ENCODE data around the gene HIRIP3.
A peak's percentile ranks its signal among the peaks of the same experiment; 100 is the strongest.
"Not testable (repeated sequence)": the region's sequence is repeated elsewhere in the genome, so short reads cannot be mapped to it uniquely, and the experiment has no call there.

HIRIP3 gene

DNA sequence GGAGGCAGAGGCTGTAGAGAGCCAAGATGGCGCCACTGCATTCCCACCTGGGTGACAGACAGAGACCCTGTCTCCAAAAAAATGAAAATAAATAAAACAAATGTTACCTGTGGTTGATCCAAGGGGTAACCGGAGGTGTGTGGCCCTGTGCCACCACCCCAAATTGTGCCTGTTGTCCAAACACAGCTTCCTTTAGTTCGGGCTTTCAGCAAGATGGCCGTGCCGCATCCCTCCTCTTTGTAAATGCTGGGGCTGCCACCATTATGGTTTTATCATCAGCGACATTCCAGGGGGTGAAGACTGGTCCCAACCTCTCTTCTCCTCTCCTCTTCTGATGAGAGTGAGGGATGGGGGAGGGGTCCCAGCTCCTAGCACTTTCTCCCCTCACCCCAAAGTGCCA lies 27.5 kb upstream of the HIRIP3 start, which contains the start of gene C16orf92:
Gene C16orf92 (plus strand): TSS at position 312 of the 400 bp plus-strand sequence. CDS start 143 bp downstream, outside the sequence.
- H3K4me1 ChIP-seq (ENCODE audit: control insufficient read depth in 1 of 2, insufficient read depth in 2 of 2, low read length in 2 of 2): peaks cover 0 to 4% of the 10 kb centered on the region in 2 experiments
- no peak within 1 kb of the TSS for H4K91ac ChIP-seq (ENCODE audit: low read depth, low read length)
- no peak within 1 kb of the TSS for H3K4me3 ChIP-seq (ENCODE audit: low read depth, low read length)
- H3K79me2 ChIP-seq (ENCODE audit: control insufficient read depth, insufficient read depth, low read length, poor library complexity): no peaks in the 10 kb centered on the region
- H3K23ac ChIP-seq (ENCODE audit: low read length): no peak within 1 kb of the TSS
- H3K14ac ChIP-seq (ENCODE audit: low read length): no peak within 1 kb of the TSS
- WGBS (ENCODE audit: extremely low coverage, insufficient coverage, insufficient read length): no CpG with 5 or more reads among the region's 6 CpGs
- no peak within 1 kb of the TSS for H2BK120ac ChIP-seq (ENCODE audit: insufficient read depth, low read length, poor library complexity)
- H3K4me2 ChIP-seq (ENCODE audit: low read length): no peak within 1 kb of the TSS
- no peak within 1 kb of the TSS for H4K12ac ChIP-seq (ENCODE audit: low read depth, low read length)
- H3K4ac ChIP-seq (ENCODE audit: low read depth, low read length): no peak within 1 kb of the TSS
- no peak within 1 kb of the TSS for H2BK5ac ChIP-seq (ENCODE audit: low read depth, low read length, poor library complexity)
- H3K36me3 ChIP-seq (ENCODE audit: control insufficient read depth in 1 of 2, insufficient read depth in 2 of 2, low read length in 2 of 2): no peaks in the 10 kb centered on the region
- no peaks in the 10 kb centered on the region for H3K9me3 ChIP-seq (ENCODE audit: insufficient read depth, low read depth, low read length)
- DNase-seq: no peak
- no peak within 1 kb of the TSS for H3K18ac ChIP-seq (ENCODE audit: low read length)
- H3K79me1 ChIP-seq (ENCODE audit: low read length): no peaks in the 10 kb centered on the region
- H3K9ac ChIP-seq (ENCODE audit: low read length): no peak within 1 kb of the TSS
- H4K8ac ChIP-seq (ENCODE audit: low read depth, low read length): no peak within 1 kb of the TSS
- no peaks in the 10 kb centered on the region for H3K27me3 ChIP-seq (ENCODE audit: insufficient read depth, low read length)
- no peak within 1 kb of the TSS for H2BK12ac ChIP-seq (ENCODE audit: low read length)
- no peak within 1 kb of the TSS for H2AFZ ChIP-seq (ENCODE audit: insufficient read depth, low read length, poor library complexity)
- no peak within 1 kb of the TSS for H3K27ac ChIP-seq (ENCODE audit: low read depth, low read length)
- H2AK5ac ChIP-seq (ENCODE audit: low read length): no peak within 1 kb of the TSS

DNA sequence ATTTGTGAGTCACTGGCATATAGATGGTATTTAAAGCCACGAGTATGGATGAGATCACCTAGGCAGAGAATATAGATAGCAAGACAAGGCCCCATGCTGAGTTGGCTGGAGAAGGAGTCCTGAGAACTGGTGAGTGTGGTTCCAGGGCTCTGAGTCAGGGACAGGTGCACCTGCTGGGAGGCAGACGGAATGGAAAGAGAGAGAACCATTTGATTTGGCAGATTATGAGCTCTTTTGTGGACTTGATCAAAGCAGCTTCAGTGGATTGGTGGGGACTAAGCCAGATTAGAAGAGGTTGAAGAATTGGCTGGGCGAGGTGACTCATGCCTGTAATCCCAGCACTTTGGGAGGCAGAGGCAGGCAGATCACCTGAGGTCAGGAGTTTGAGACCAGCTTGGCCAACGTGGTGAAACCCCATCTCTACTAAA lies 23.3 kb upstream of the HIRIP3 start:
- H2BK12ac ChIP-seq (ENCODE audit: low read length): no peak overlapping the region

DNA sequence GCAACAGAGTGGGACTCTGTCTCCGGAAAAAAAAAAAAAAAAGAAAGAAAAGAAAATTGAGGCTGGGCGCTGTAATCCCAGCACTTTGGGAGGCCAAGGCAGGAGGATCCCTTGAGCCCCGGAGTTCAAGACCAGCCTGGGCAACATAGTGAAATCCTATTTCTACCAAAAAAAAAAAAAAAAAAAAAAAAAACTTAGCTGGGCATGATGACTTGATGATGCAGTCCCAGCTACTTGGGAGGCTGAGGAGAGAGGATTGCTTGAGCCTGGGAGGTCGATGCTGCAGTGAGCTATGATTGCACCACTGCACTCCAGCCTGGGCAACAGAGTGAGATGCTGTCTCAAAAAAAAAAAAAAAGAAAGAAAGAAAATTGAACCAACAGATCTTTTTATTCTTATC lies 22.5 kb upstream of the HIRIP3 start:
- not testable (repeated sequence) for H3K79me2 ChIP-seq (ENCODE audit: control insufficient read depth, insufficient read depth, low read length, poor library complexity); H4K8ac ChIP-seq (ENCODE audit: low read depth, low read length); H4K12ac ChIP-seq (ENCODE audit: low read depth, low read length); H2BK5ac ChIP-seq (ENCODE audit: low read depth, low read length, poor library complexity); H3K14ac ChIP-seq (ENCODE audit: low read length); H3K18ac ChIP-seq (ENCODE audit: low read length); H4K91ac ChIP-seq (ENCODE audit: low read depth, low read length); H3K4me1 ChIP-seq (ENCODE audit: control insufficient read depth in 1 of 2, insufficient read depth in 2 of 2, low read length in 2 of 2); H2BK120ac ChIP-seq (ENCODE audit: insufficient read depth, low read length, poor library complexity); H2BK12ac ChIP-seq (ENCODE audit: low read length); H3K9me3 ChIP-seq (ENCODE audit: insufficient read depth, low read depth, low read length); DNase-seq; H3K27me3 ChIP-seq (ENCODE audit: insufficient read depth, low read length); H3K4me2 ChIP-seq (ENCODE audit: low read length); H2AFZ ChIP-seq (ENCODE audit: insufficient read depth, low read length, poor library complexity); H3K79me1 ChIP-seq (ENCODE audit: low read length); H2AK5ac ChIP-seq (ENCODE audit: low read length); H3K4ac ChIP-seq (ENCODE audit: low read depth, low read length); H3K36me3 ChIP-seq (ENCODE audit: control insufficient read depth in 1 of 2, insufficient read depth in 2 of 2, low read length in 2 of 2); H3K4me3 ChIP-seq (ENCODE audit: low read depth, low read length); H3K9ac ChIP-seq (ENCODE audit: low read length); H3K23ac ChIP-seq (ENCODE audit: low read length); H3K27ac ChIP-seq (ENCODE audit: low read depth, low read length)
- no CpG with 5 or more reads among the region's 4 CpGs for WGBS (ENCODE audit: extremely low coverage, insufficient coverage, insufficient read length)

More for the DNA sequence above, 23.3 kb upstream of the HIRIP3 start:
- Histone ChIP-seq H3K4ac (ENCODE audit: low read depth, low read length) (no peak overlapping the region), H2BK5ac (ENCODE audit: low read depth, low read length, poor library complexity) (no peak overlapping the region), H3K4me3 (ENCODE audit: low read depth, low read length) (no peak overlapping the region), H3K9me3 (ENCODE audit: insufficient read depth, low read depth, low read length) (no peaks in the 10 kb centered on the region), H3K4me1 (ENCODE audit: control insufficient read depth in 1 of 2, insufficient read depth in 2 of 2, low read length in 2 of 2) (peaks cover 0 to 4% of the 10 kb centered on the region in 2 experiments), H3K18ac (ENCODE audit: low read length) (no peak overlapping the region), H3K79me2 (ENCODE audit: control insufficient read depth, insufficient read depth, low read length, poor library complexity) (no peaks in the 10 kb centered on the region), H3K79me1 (ENCODE audit: low read length) (no peaks in the 10 kb centered on the region), H3K9ac (ENCODE audit: low read length) (no peak overlapping the region), H4K8ac (ENCODE audit: low read depth, low read length) (no peak overlapping the region), H2AK5ac (ENCODE audit: low read length) (no peak overlapping the region), H4K12ac (ENCODE audit: low read depth, low read length) (no peak overlapping the region), H3K27me3 (ENCODE audit: insufficient read depth, low read length) (no peaks in the 10 kb centered on the region), H4K91ac (ENCODE audit: low read depth, low read length) (no peak overlapping the region), H2BK120ac (ENCODE audit: insufficient read depth, low read length, poor library complexity) (no peak overlapping the region), H3K23ac (ENCODE audit: low read length) (no peak overlapping the region), H2AFZ (ENCODE audit: insufficient read depth, low read length, poor library complexity) (no peak overlapping the region), H3K36me3 (ENCODE audit: control insufficient read depth in 1 of 2, insufficient read depth in 2 of 2, low read length in 2 of 2) (no peaks in the 10 kb centered on the region), H3K14ac (ENCODE audit: low read length) (no peak overlapping the region), H3K27ac (ENCODE audit: low read depth, low read length) (no peak overlapping the region), H3K4me2 (ENCODE audit: low read length) (no peak overlapping the region)
- WGBS (ENCODE audit: extremely low coverage, insufficient coverage, insufficient read length): no CpG with 5 or more reads among the region's 4 CpGs
- DNase-seq: peak; percentile 16 to 22

DNA sequence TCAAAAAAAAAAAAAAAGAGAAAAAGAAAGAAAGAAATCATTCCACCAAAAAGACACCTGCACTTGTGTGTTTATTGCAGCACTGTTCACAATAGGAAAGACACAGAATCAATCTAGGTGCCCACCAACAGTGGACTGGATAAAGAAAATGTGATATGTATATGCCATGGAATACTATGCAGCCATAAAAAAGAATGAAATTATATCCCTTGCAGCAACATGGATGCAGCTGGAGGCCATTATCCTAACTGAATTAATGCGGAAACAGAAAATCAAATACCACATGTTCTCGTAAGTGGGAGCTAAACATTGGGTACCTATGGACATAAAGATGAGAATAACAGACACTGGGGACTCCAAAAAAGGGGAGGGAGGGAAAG lies 21.9 kb upstream of the HIRIP3 start:
- no peaks in the 10 kb centered on the region for H3K36me3 ChIP-seq (ENCODE audit: control insufficient read depth in 1 of 2, insufficient read depth in 2 of 2, low read length in 2 of 2)
- WGBS (ENCODE audit: extremely low coverage, insufficient coverage, insufficient read length): no CpG with 5 or more reads among the region's 2 CpGs
- no peaks in the 10 kb centered on the region for H3K79me2 ChIP-seq (ENCODE audit: control insufficient read depth, insufficient read depth, low read length, poor library complexity)
- H3K4me3 ChIP-seq (ENCODE audit: low read depth, low read length): no peak overlapping the region
- H3K4ac ChIP-seq (ENCODE audit: low read depth, low read length): no peak overlapping the region
- no peaks in the 10 kb centered on the region for H3K27me3 ChIP-seq (ENCODE audit: insufficient read depth, low read length)
- H4K91ac ChIP-seq (ENCODE audit: low read depth, low read length): no peak overlapping the region
- H2BK5ac ChIP-seq (ENCODE audit: low read depth, low read length, poor library complexity): no peak overlapping the region
- H3K27ac ChIP-seq (ENCODE audit: low read depth, low read length): no peak overlapping the region
- H3K9ac ChIP-seq (ENCODE audit: low read length): no peak overlapping the region
- H4K8ac ChIP-seq (ENCODE audit: low read depth, low read length): no peak overlapping the region
- no peak overlapping the region for H2BK120ac ChIP-seq (ENCODE audit: insufficient read depth, low read length, poor library complexity)
- H4K12ac ChIP-seq (ENCODE audit: low read depth, low read length): no peak overlapping the region
- H2AK5ac ChIP-seq (ENCODE audit: low read length): no peak overlapping the region
- no peak overlapping the region for H3K18ac ChIP-seq (ENCODE audit: low read length)
- H2BK12ac ChIP-seq (ENCODE audit: low read length): no peak overlapping the region
- H3K79me1 ChIP-seq (ENCODE audit: low read length): no peaks in the 10 kb centered on the region
- H2AFZ ChIP-seq (ENCODE audit: insufficient read depth, low read length, poor library complexity): no peak overlapping the region
- DNase-seq: no peak
- no peaks in the 10 kb centered on the region for H3K9me3 ChIP-seq (ENCODE audit: insufficient read depth, low read depth, low read length)
- peaks cover 0 to 4% of the 10 kb centered on the region in 2 experiments for H3K4me1 ChIP-seq (ENCODE audit: control insufficient read depth in 1 of 2, insufficient read depth in 2 of 2, low read length in 2 of 2)
- no peak overlapping the region for H3K14ac ChIP-seq (ENCODE audit: low read length)
- H3K23ac ChIP-seq (ENCODE audit: low read length): no peak overlapping the region
- no peak overlapping the region for H3K4me2 ChIP-seq (ENCODE audit: low read length)
